DLD1 (cell line): ENCODE measurements around the gene CERS1.

ENCODE experiments used
- in situ Hi-C: cut with HindIII; loops from 2 replicates; pipeline ENCODE4 v1.10.0; 2017; ENCODE audit warnings: low sequenced_read_pairs

Gene CERS1

DNA sequence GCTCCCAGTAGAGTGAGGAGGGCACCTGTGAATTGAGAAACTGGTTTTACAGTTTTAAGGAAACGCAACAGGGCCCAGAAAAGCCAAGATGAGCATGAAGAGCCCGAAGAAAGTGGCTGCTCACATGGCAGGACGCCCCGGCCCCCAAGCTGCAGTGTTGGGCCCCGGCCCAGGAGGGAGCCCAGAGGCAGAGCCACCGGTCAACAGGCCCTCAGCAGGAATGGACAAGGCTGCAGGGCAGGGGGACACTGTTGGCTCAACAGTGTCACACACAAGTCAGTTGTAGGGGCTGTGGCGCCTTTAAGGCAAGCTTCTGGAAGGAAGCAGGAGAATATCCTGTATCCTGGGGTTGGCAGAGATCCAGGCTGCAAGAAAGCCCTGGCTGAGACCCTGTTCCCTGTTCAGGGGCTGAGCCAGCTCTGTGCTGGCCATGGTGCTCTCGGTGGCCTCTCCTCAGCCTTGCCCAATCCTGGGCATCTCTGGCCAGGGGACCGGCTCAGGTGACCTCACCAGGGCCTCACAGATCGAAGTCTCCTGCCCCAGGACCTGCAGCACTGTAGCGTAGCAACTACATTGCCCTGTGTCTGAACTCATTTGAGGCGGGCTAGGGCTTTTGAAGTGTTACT lies 36.2 kb downstream of the CERS1 start:
- in situ Hi-C loops, result no loop called here

DNA sequence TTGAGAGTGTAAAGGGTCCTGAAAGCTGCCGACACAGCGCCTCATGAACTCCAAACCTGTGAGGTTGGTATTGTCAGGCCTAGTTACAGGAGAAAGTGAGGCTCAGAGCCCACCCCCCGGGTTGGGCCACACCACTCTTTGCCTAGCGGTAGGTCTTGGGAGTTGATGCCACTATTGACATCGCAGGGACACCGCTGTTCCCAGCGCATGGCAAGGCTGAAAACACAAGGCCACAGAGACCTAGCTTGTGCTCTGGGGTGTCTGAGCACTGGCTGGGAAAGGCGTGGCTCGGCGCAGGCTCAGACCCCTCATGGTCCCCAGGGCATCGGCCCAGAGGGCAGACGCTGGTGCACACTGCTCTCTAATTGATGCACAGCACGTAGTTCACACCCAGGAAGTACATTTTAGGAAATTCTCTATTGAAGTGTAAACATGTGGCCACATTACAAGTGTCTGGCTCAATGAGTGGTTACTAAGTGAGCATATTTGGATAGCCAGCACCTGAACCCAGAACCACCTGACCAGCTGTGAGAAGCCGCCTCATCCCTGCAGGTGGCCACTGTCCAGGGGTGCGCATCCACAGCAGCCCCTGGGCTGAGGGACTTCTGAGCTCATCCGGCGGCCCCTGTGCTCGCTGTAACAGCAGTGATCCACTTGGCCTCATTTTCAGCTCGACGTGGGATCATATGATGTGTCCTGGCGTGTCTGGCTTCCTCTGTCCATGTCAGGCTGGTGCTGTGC lies 36.9 kb downstream of the CERS1 start:
- in situ Hi-C loops, result no loop called here

DNA sequence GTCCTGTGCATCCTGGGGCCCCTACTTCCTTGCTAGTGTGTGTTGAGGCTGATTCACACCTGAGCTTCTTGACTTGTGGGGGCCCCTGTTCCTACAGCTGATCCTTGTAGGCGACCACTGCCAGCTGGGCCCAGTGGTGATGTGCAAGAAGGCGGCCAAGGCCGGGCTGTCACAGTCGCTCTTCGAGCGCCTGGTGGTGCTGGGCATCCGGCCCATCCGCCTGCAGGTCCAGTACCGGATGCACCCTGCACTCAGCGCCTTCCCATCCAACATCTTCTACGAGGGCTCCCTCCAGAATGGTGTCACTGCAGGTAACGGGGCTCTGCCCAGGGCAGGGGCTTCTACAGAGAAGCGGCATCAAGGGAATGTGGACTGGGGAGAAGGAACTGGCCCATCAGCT lies 38.7 kb downstream of the CERS1 start:
- in situ Hi-C loops, result no loop called here

DNA sequence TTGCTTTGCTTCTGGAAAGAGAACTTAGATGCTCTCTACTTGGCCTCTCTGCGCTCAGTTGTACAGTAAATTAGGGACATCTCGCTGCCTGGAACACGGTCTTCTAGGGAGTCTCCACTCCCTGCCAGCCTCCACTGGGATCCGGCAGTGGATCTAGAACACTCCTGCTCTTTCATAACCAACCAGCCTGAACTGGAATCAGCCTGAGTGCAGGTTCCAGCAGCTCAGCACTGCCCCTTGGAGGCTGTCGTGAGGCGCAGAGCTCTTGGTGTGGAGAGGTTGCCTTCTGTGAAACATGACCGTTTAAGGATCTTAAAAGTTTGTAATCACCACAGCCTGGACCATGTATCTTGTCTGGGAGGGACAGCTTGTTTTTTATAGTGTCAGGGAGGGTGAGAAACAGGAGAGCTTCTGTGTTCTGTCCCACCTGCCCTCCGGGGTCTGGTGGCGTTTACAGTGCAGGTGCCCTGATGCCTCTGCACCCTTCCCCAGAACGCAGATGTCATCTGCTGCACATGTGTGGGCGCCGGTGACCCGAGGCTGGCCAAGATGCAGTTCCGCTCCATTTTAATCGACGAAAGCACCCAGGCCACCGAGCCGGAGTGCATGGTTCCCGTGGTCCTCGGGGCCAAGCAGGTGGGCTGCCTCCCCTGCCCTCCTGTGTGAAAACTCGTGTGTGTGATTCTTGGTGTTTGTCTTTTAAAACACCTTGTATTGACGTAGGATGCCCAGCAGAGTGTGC lies 39.4 kb downstream of the CERS1 start:
- in situ Hi-C loops, result no loop called here

- in situ Hi-C loops, result no loop called here
Observed at GRCh38 chr19:18855647-18856384, 40.1 kb downstream of the CERS1 start.

DNA sequence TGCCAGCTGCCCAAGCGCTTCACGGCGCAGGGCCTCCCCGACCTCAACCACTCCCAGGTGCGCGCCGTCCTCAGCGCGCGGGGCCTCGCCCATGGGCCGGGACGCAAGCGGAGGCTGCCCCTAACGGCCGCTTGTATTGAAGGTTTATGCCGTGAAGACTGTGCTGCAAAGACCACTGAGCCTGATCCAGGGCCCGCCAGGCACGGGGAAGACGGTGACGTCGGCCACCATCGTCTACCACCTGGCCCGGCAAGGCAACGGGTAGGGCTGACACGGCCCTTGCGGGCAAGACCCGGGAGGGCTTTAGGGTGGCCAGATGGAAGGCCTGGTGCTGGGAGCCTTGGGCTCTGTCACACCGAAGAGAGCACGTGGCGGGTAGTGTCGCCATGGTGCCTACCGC lies 41.0 kb downstream of the CERS1 start:
- in situ Hi-C loops, result no loop called here

DNA sequence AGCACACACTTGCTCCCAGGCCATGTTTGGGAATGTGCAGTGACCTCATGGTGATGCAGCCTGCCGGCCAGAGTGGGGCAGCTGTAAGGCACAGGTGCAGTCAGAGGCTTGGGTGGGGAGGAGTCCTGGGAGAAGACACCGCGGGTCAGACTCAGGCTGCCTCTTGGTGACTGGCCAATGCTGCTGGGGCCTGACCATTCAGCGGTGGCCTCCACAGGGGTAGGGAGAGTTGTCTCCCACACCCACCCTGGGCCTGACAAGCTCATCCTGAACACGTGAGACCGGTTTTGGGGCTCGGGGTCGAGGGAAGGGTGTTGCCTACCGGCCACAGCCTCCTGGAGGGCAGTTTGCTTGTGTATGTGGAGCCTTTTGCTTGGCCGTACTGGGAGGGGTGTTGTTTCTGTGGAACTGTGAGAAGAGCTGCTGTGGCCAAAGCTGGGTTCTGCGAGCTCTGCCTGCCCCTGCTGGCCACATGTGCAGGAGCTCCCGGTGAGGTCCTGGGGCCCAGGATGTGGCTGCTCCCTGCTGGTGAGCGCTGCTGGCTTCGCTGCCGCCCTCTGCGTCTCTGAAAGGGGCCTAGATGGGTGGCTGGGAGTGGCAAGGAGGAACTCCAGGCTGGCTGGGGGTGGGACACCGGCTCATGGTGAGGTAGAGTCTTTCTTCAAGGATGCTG lies 42.1 kb downstream of the CERS1 start:
- in situ Hi-C loops, result no loop called here

DNA sequence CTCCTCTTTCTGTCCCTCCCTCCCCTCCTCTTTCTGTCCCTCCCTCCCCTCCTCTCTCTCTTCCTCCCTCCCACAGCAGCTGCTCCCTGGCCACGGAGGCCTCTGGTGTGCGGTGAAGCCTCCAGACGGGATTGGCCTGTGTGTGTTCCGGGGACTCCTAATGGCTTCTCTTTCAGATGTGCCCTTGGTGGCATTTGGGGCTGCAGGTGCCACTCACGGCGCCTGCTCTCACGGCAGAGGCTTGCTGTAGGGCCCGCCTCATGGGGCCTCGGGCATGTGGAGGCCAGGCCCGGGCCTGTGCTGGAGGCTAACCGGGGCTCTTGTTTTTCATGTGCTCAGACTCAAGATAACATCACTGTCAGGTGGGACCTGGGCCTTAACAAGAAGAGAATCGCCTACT lies 43.3 kb downstream of the CERS1 start:
- in situ Hi-C loops, result no loop called here

- in situ Hi-C loops, result no loop called here
Observed at GRCh38 chr19:18851673-18852325, 44.2 kb downstream of the CERS1 start.

GRCh38 chr19:18850471-18851375 lies 45.2 kb downstream of the CERS1 start:
- in situ Hi-C loops, result no loop called here

DNA sequence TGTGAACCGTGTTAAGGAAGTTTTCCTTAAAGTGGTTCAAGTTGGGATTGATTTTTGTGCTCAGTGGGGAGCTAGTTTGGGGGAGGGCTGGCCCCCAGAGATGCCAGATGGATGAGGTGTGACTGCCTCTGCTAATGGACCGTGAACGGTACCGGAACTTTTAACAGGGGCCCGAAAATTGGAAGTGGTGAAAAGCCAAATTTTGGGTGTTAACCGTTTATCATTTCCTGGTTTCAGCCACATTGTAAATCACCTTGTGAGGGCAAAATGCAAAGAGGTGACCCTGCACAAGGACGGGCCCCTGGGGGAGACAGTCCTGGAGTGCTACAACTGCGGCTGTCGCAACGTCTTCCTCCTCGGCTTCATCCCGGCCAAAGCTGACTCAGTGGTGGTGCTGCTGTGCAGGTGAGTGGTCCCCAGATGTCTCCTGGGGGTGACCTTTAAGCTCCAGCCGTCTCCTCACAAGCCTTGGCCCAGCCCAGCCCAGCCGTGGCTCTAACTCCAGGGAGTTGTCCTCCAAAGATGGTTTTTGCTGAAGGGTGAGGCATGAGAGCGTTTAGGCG lies 46.0 kb downstream of the CERS1 start:
- in situ Hi-C loops, result no loop called here

- in situ Hi-C loops, result no loop called here
Observed at GRCh38 chr19:18848878-18849661, 46.9 kb downstream of the CERS1 start.

GRCh38 chr19:18847549-18848463 lies 48.2 kb downstream of the CERS1 start:
- in situ Hi-C loops, result no loop called here

DNA sequence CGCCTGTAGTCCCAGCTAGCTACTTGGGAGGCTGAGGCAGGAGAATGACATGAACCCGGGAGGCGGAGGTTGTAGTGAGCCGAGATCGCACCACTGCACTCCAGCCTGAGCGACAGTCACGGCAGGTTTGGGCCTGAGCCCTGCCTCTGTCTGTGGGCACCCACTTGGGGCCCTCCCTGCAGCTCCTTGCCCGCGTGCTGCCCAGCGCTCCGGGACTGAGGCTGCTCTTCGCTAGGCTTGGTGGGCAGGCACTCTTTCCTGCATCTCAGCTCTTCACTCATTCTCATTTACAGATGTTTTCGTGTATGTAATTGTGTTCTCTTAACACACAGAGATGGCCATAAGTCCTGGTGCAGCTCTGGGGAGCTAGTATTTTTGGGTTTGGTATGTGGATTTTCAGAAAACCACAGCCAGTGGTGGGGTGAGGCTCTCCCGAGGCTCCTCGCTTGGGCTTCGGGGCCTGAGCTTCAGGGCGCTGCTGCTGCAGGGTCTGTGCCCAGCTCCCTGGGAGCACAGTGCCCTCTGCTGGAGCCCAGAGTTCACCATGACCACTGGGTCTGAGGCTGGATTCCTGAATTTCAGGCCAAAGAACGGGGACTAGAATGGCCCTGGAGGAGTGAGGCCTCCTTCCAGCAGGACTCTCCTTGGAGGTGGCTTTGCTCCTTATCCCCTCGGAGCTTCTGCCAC lies 49.0 kb downstream of the CERS1 start:
- in situ Hi-C loops, result no loop called here

- in situ Hi-C loops, result no loop called here
Observed at GRCh38 chr19:18845961-18846360, 50.0 kb downstream of the CERS1 start.

- in situ Hi-C loops, result no loop called here
Observed at GRCh38 chr19:18844806-18845329, 51.1 kb downstream of the CERS1 start.
